Urinary bladder (tissue), 4 donors: ENCODE data around the gene SIRPG. TPM values are rescaled to one million over a fixed set of nuclear protein-coding genes. Genes with fewer than 3 reads are reported as not detected.

Source experiments
- DNase-seq: peaks from one replicate; pipeline ENCODE4 v3.0.0-alpha.2; 2015; ENCODE audit errors: extremely low spot score
- H3K27ac ChIP-seq: one replicate; pipeline ENCODE4 v1.5.1; 2013; ENCODE audit warnings: low read depth, mild to moderate bottlenecking, moderate library complexity
- H3K36me3 ChIP-seq: one replicate; pipeline ENCODE4 v1.6.1; 2013; ENCODE audit warnings: mild to moderate bottlenecking, moderate library complexity; ENCODE audit not compliant: insufficient read depth
- H3K4me1 ChIP-seq: one replicate; pipeline ENCODE4 v1.6.1; 2013; ENCODE audit warnings: mild to moderate bottlenecking, moderate library complexity; ENCODE audit not compliant: insufficient read depth
- H3K4me3 ChIP-seq: one replicate; pipeline ENCODE4 v1.5.1; 2013; ENCODE audit warnings: low read depth, low read length
- WGBS: extraction: QIAGEN DNeasy Blood & Tissue Kit; methylation state at CpG from one replicate; pipeline ENCODE4 v1.1.7; 2013; 5-methylcytosine and 5-hydroxymethylcytosine counted together
- polyA plus RNA-seq: library from polyadenylated mRNA; stranded (reverse); fragments of 200-250 nt; gene quantifications from one replicate; pipeline ENCODE4 v1.2.3, GENCODE V29; 2013
- total RNA-seq: library from RNA; depleted of rRNA; stranded (reverse); fragments of >200 nt; gene quantifications from one replicate; pipeline ENCODE4 v1.2.3, GENCODE V29; 2014
- donor health status: healthy with polysubstance abuse.
- donor health status: healthy.

SIRPG gene
- total and polyA plus RNA-seq, 2 donors: 0.49 TPM; not detected in 1

- no peak for DNase-seq
- Histone ChIP-seq H3K36me3 (no peaks in the 10 kb centered on the region), H3K4me3 (no peak overlapping the region), H3K27ac (no peak overlapping the region), H3K4me1 (no peaks in the 10 kb centered on the region)
- 64% methylated on average over 3 of the region's 3 CpGs for WGBS
These were observed 28.7 kb upstream of the SIRPG start for GRCh38 chr20:1686151-1686748.

GRCh38 chr20:1685304-1686052 is 27.9 kb upstream of the SIRPG start:
- Histone ChIP-seq H3K4me3 (no peak overlapping the region), H3K36me3 (no peaks in the 10 kb centered on the region), H3K4me1 (no peaks in the 10 kb centered on the region), H3K27ac (no peak overlapping the region)
- WGBS: 76% methylated on average over 5 of the region's 5 CpGs
- no peak for DNase-seq

GRCh38 chr20:1684872-1685271 is 27.3 kb upstream of the SIRPG start:
- no peak overlapping the region for H3K27ac ChIP-seq
- WGBS: 75% methylated on average over 1 of the region's 1 CpG
- no peaks in the 10 kb centered on the region for H3K36me3 ChIP-seq
- no peak for DNase-seq
- no peak overlapping the region for H3K4me3 ChIP-seq
- no peaks in the 10 kb centered on the region for H3K4me1 ChIP-seq

- 75% methylated on average over 6 of the region's 6 CpGs for WGBS
- peaks cover 1% of the 10 kb centered on the region for H3K4me1 ChIP-seq
- H3K27ac ChIP-seq: no peak overlapping the region
- no peaks in the 10 kb centered on the region for H3K36me3 ChIP-seq
- H3K4me3 ChIP-seq: no peak overlapping the region
- DNase-seq: no peak
These were observed 19.1 kb upstream of the SIRPG start for GRCh38 chr20:1676650-1677049.

GRCh38 chr20:1674990-1675780 is 17.6 kb upstream of the SIRPG start:
- DNase-seq: no peak
- no peaks in the 10 kb centered on the region for H3K36me3 ChIP-seq
- WGBS: 72% methylated on average over 4 of the region's 4 CpGs
- H3K27ac ChIP-seq: no peak overlapping the region
- no peak overlapping the region for H3K4me3 ChIP-seq
- peaks cover 1% of the 10 kb centered on the region for H3K4me1 ChIP-seq

- Histone ChIP-seq H3K4me1 (peaks cover 1% of the 10 kb centered on the region), H3K36me3 (no peaks in the 10 kb centered on the region), H3K4me3 (no peak overlapping the region), H3K27ac (no peak overlapping the region)
- 83% methylated on average over 3 of the region's 3 CpGs for WGBS
- no peak for DNase-seq
These were observed 16.8 kb upstream of the SIRPG start for GRCh38 chr20:1674361-1674760.

GRCh38 chr20:1673424-1673823 is 15.8 kb upstream of the SIRPG start:
- H3K27ac ChIP-seq: no peak overlapping the region
- H3K4me3 ChIP-seq: no peak overlapping the region
- no peak for DNase-seq
- peaks cover 1% of the 10 kb centered on the region for H3K4me1 ChIP-seq
- H3K36me3 ChIP-seq: no peaks in the 10 kb centered on the region
- WGBS: 52% methylated on average over 4 of the region's 4 CpGs

GRCh38 chr20:1672728-1673127 is 15.1 kb upstream of the SIRPG start:
- DNase-seq: no peak
- H3K27ac ChIP-seq: no peak overlapping the region
- H3K36me3 ChIP-seq: no peaks in the 10 kb centered on the region
- no peak overlapping the region for H3K4me3 ChIP-seq
- 65% methylated on average over 3 of the region's 3 CpGs for WGBS
- H3K4me1 ChIP-seq: peaks cover 1% of the 10 kb centered on the region

- no peaks in the 10 kb centered on the region for H3K36me3 ChIP-seq
- WGBS: 81% methylated on average over 11 of the region's 11 CpGs
- no peak overlapping the region for H3K4me3 ChIP-seq
- H3K4me1 ChIP-seq: peaks cover 1% of the 10 kb centered on the region
- no peak for DNase-seq
- H3K27ac ChIP-seq: no peak overlapping the region
These were observed 14.5 kb upstream of the SIRPG start for GRCh38 chr20:1671891-1672669.

GRCh38 chr20:1669304-1669703 is 11.7 kb upstream of the SIRPG start:
- H3K4me3 ChIP-seq: no peak overlapping the region
- H3K36me3 ChIP-seq: no peaks in the 10 kb centered on the region
- 72% methylated on average over 5 of the region's 5 CpGs for WGBS
- H3K27ac ChIP-seq: no peak overlapping the region
- no peak for DNase-seq
- peaks cover 1% of the 10 kb centered on the region for H3K4me1 ChIP-seq

GRCh38 chr20:1667502-1668085 is 10.0 kb upstream of the SIRPG start:
- no peak overlapping the region for H3K4me3 ChIP-seq
- no peak overlapping the region for H3K27ac ChIP-seq
- 65% methylated on average over 1 of the region's 1 CpG for WGBS
- no peaks in the 10 kb centered on the region for H3K36me3 ChIP-seq
- DNase-seq: no peak
- H3K4me1 ChIP-seq: no peaks in the 10 kb centered on the region

GRCh38 chr20:1666802-1667201 is 9.2 kb upstream of the SIRPG start:
- 68% methylated on average over 5 of the region's 5 CpGs for WGBS
- no peaks in the 10 kb centered on the region for H3K36me3 ChIP-seq
- no peak overlapping the region for H3K27ac ChIP-seq
- no peak overlapping the region for H3K4me3 ChIP-seq
- DNase-seq: no peak
- no peaks in the 10 kb centered on the region for H3K4me1 ChIP-seq

GRCh38 chr20:1665345-1665744 is 7.8 kb upstream of the SIRPG start:
- no peak overlapping the region for H3K27ac ChIP-seq
- no peak for DNase-seq
- WGBS: 88% methylated on average over 3 of the region's 3 CpGs
- H3K4me3 ChIP-seq: no peak overlapping the region
- no peaks in the 10 kb centered on the region for H3K36me3 ChIP-seq
- H3K4me1 ChIP-seq: no peaks in the 10 kb centered on the region
